Neural cell (in vitro differentiated cells): ENCODE results near the gene BTBD6. TPM values are rescaled to one million over a fixed set of nuclear protein-coding genes. Genes with fewer than 3 reads are reported as not detected.

Source experiments
- H2AFZ ChIP-seq: fragments of 200-600, 300-800 bp; sonication (generic), shearing (Covaris generic); 2 replicates; pipeline ENCODE4 v1.6.0; 2014; ENCODE audit warnings: low read depth, mild to moderate bottlenecking, antibody characterized with exemption, low read length, moderate library complexity
- H3F3A ChIP-seq: fragments of 200-600 bp; shearing (Covaris generic); 2 replicates; pipeline ENCODE4 v1.6.1; 2016; ENCODE audit warnings: mild to moderate bottlenecking, moderate library complexity, mixed read lengths, antibody characterized with exemption, low read length; ENCODE audit not compliant: insufficient read depth, poor library complexity, severe bottlenecking
- H3K27ac ChIP-seq: fragments of 200-600, 300-800 bp; sonication (generic), shearing (Covaris generic); 2 replicates; pipeline ENCODE4 v1.5.1; 2014; ENCODE audit warnings: mild to moderate bottlenecking, low read length, moderate library complexity
- H3K27me3 ChIP-seq: fragments of 300-800, 200-600 bp; sonication (generic), shearing (Covaris generic); 2 replicates; pipeline ENCODE4 v1.6.0; 2014; ENCODE audit warnings: mild to moderate bottlenecking, low read depth, low read length, moderate library complexity; ENCODE audit not compliant: insufficient read depth
- H3K36me3 ChIP-seq: fragments of 300-800, 200-600 bp; sonication (generic), shearing (Covaris generic); 2 replicates; pipeline ENCODE4 v1.5.1; 2014; ENCODE audit warnings: mild to moderate bottlenecking, antibody characterized with exemption, low read length, moderate library complexity; ENCODE audit not compliant: insufficient read depth
- H3K4me2 ChIP-seq: fragments of 300-800, 200-600 bp; sonication (generic), shearing (Covaris generic); 2 replicates; pipeline ENCODE4 v1.6.0; 2014; ENCODE audit warnings: mild to moderate bottlenecking, low read length
- H3K4me3 ChIP-seq: fragments of 300-800, 200-600 bp; sonication (generic), shearing (Covaris generic); 2 replicates; pipeline ENCODE4 v1.5.1; 2014; ENCODE audit warnings: mild to moderate bottlenecking, low read length, moderate library complexity
- H3K79me2 ChIP-seq: fragments of 200-600 bp; shearing (Covaris generic); replicated peaks from 2 replicates; pipeline ENCODE4 v1.6.0; 2014; ENCODE audit warnings: mild to moderate bottlenecking, low read length, moderate library complexity; ENCODE audit not compliant: insufficient read depth
- H3K9ac ChIP-seq: fragments of 300-800, 200-600 bp; sonication (generic), shearing (Covaris generic); 2 replicates; pipeline ENCODE4 v1.6.1; 2016; ENCODE audit warnings: mild to moderate bottlenecking, low read length, mixed read lengths
- H3K9me2 ChIP-seq: fragments of 200-600 bp; shearing (Covaris generic); 2 replicates; pipeline ENCODE4 v1.6.1; 2016; ENCODE audit warnings: mild to moderate bottlenecking, low read length, mixed read lengths; ENCODE audit not compliant: insufficient read depth
- H3K9me3 ChIP-seq: fragments of 200-600, 300-800 bp; sonication (generic), shearing (Covaris generic); 2 replicates; pipeline ENCODE4 v1.6.1; 2016; ENCODE audit warnings: mild to moderate bottlenecking, mixed run types, low read length, moderate library complexity, mixed read lengths
- H4K20me1 ChIP-seq: fragments of 200-600 bp; shearing (Covaris generic); 2 replicates; pipeline ENCODE4 v1.6.1; 2016; ENCODE audit warnings: mild to moderate bottlenecking, mixed run types; ENCODE audit not compliant: insufficient read depth
- CTCF ChIP-seq: fragments of 450-650 bp; IDR thresholded peaks from 2 replicates; pipeline ENCODE4 v1.5.1; 2014; ENCODE audit warnings: antibody characterized with exemption, mild to moderate bottlenecking, moderate library complexity; ENCODE audit not compliant: poor library complexity, severe bottlenecking
- EP300 ChIP-seq: fragments of 450-650 bp; conservative IDR thresholded peaks from 2 replicates; pipeline ENCODE4 v1.6.1; 2014; ENCODE audit warnings: antibody characterized with exemption, mild to moderate bottlenecking, moderate library complexity; ENCODE audit not compliant: poor library complexity, severe bottlenecking
- EZH2 ChIP-seq: fragments of 200-600, 300-800 bp; shearing (Covaris generic), sonication (generic); IDR thresholded peaks from 2 replicates; pipeline ENCODE4 v1.6.1; 2014; ENCODE audit warnings: antibody characterized with exemption, low read length, borderline replicate concordance, mild to moderate bottlenecking; ENCODE audit not compliant: insufficient read depth, poor library complexity, severe bottlenecking
- MXI1 ChIP-seq: fragments of 450-650 bp; conservative IDR thresholded peaks from 2 replicates; pipeline ENCODE4 v1.6.1; 2014; ENCODE audit warnings: antibody characterized with exemption, mild to moderate bottlenecking; ENCODE audit not compliant: poor library complexity, severe bottlenecking
- POLR2AphosphoS5 ChIP-seq: IDR thresholded peaks from 2 replicates; pipeline ENCODE4 v1.6.1; 2012
- RAD21 ChIP-seq: fragments of 450-650 bp; conservative IDR thresholded peaks from 2 replicates; pipeline ENCODE4 v1.6.1; 2014; ENCODE audit warnings: antibody characterized with exemption, mild to moderate bottlenecking, moderate library complexity
- REST ChIP-seq: IDR thresholded peaks from 2 replicates; pipeline ENCODE4 v1.6.1; 2012; ENCODE audit warnings: borderline replicate concordance
- SMC3 ChIP-seq: fragments of 450-650 bp; conservative IDR thresholded peaks from 2 replicates; pipeline ENCODE4 v1.6.1; 2014; ENCODE audit warnings: antibody characterized with exemption, mild to moderate bottlenecking, moderate library complexity; ENCODE audit not compliant: poor library complexity
- TAF1 ChIP-seq: IDR thresholded peaks from 2 replicates; pipeline ENCODE4 v1.6.1; 2012; ENCODE audit warnings: low read depth
- polyA plus RNA-seq: library from polyadenylated mRNA; depleted of rRNA; stranded (reverse); fragments of >200 nt; gene quantifications from 2 replicates; pipeline ENCODE4 v1.2.3, GENCODE V29; 2014

Gene BTBD6
- polyA plus RNA-seq, 1 donor from 2014 or later, result 94.1 TPM

- Histone ChIP-seq H4K20me1 (no peaks in the 10 kb centered on the region), H3K79me2 (no peaks in the 10 kb centered on the region), H3K9me3 (no peaks in the 10 kb centered on the region), H3K27ac (no peak overlapping the region), H3F3A (no peaks in the 10 kb centered on the region), H3K9ac (no peak overlapping the region), H2AFZ (no peak overlapping the region), H3K4me2 (no peak overlapping the region), H3K36me3 (no peaks in the 10 kb centered on the region), H3K27me3 (no peaks in the 10 kb centered on the region), H3K9me2 (no peaks in the 10 kb centered on the region), H3K4me3 (no peak overlapping the region)
- TF ChIP-seq EZH2, result no peak
- TF ChIP-seq RAD21, result no peak
- no peak for TF ChIP-seq POLR2AphosphoS5
- no peak for TF ChIP-seq TAF1
- TF ChIP-seq REST, result no peak
- TF ChIP-seq SMC3, result no peak
- TF ChIP-seq EP300, result no peak
- TF ChIP-seq CTCF, result no peak
- TF ChIP-seq MXI1, result no peak
These were observed 36.6 kb upstream of the BTBD6 start for GRCh38 chr14:105211758-105212089.

- Histone ChIP-seq H4K20me1 (no peaks in the 10 kb centered on the region), H2AFZ (no peak overlapping the region), H3K9me2 (no peaks in the 10 kb centered on the region), H3K4me2 (no peak overlapping the region), H3F3A (no peaks in the 10 kb centered on the region), H3K9me3 (no peaks in the 10 kb centered on the region), H3K9ac (no peak overlapping the region), H3K27me3 (no peaks in the 10 kb centered on the region), H3K4me3 (no peak overlapping the region), H3K36me3 (no peaks in the 10 kb centered on the region), H3K79me2 (no peaks in the 10 kb centered on the region), H3K27ac (no peak overlapping the region)
- TF ChIP-seq MXI1 (no peak), TAF1 (no peak), POLR2AphosphoS5 (no peak), REST (no peak), RAD21 (no peak), EZH2 (no peak), SMC3 (no peak), EP300 (no peak), CTCF (no peak)
These were observed 35.6 kb upstream of the BTBD6 start for GRCh38 chr14:105212541-105213300.
